ENCODE measurements around the gene ELMO3.
A peak's percentile ranks its signal among the peaks of the same experiment; 100 is the strongest.

Gene ELMO3

DNA sequence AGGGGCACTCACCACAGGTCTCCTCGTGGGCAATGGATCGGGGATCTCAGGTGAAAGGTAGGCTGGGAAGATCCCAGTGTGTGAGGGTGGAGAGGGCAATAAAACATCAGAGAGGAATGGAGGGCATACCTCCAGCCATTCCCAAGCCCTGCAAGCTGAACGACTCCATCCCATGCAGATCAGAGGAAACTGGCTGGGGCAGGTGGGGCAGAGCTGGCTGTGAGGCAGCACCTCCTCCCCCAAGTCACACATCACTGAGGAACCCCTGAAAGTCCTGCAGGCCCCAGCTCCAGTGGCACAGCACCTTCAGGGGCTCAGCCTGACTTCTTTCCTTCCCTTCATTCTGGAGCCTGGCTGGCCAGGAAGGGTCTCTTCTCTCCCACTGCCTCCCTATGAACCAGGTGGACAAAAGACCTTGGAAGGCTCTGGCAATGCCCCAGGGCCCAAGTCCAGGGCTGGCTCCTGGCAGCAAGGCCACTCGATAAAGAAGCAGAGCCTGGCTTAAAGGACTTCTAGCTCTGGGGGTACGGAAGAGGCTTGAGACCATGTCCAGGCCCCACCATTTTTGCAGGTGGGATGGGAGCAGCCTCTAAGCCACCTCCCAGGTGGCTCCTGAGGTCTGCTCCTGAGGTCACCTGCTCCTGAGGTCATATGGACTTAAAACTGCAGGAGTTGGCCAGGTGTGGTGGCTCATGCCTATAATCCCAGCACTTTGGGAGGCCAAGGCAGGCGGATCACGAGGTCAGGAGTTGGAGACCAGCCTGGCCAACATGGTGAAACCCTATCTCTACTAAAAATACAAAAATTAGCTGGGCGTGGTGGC lies 14.5 kb downstream of the ELMO3 start:
- Histone ChIP-seq H3K36me3 (no peaks in the 10 kb centered on the region), H3K4me3 (ENCODE audit: low read depth, low read length) (no peak overlapping the region), H3K4me1 (peaks cover 14% of the 10 kb centered on the region), H3K27me3 (no peaks in the 10 kb centered on the region), H3K9me3 (no peaks in the 10 kb centered on the region)
- TF ChIP-seq, protein P1, sequence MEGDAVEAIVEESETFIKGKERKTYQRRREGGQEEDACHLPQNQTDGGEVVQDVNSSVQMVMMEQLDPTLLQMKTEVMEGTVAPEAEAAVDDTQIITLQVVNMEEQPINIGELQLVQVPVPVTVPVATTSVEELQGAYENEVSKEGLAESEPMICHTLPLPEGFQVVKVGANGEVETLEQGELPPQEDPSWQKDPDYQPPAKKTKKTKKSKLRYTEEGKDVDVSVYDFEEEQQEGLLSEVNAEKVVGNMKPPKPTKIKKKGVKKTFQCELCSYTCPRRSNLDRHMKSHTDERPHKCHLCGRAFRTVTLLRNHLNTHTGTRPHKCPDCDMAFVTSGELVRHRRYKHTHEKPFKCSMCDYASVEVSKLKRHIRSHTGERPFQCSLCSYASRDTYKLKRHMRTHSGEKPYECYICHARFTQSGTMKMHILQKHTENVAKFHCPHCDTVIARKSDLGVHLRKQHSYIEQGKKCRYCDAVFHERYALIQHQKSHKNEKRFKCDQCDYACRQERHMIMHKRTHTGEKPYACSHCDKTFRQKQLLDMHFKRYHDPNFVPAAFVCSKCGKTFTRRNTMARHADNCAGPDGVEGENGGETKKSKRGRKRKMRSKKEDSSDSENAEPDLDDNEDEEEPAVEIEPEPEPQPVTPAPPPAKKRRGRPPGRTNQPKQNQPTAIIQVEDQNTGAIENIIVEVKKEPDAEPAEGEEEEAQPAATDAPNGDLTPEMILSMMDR (IDR thresholded peaks at IDR 0.05; ENCODE audit: low read depth, low read length): no peak
- no peak for DNase-seq

DNA sequence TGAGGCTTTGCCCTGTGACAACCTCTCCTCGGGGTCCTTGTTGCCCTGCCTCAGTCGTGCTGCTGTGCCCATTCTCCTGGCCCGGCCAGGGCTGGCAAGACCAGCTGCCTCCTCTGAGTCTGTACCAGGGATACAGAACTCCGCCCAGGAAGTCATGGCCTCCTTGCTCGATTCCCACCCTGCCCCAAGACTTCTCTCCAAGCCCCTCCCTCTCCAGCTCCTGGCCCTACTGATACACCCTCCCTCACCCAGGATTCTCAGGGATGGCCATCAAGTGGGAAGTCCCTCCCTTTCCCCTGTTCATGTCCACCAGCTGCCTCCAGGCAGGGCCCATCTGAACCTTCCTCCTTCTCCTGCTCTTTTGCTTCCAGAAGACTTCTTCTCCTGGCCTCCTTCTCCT lies 16.8 kb downstream of the ELMO3 start:
- Histone ChIP-seq H3K27me3 (no peaks in the 10 kb centered on the region), H3K4me1 (peaks cover 14% of the 10 kb centered on the region), H3K4me3 (ENCODE audit: low read depth, low read length) (no peak overlapping the region), H3K36me3 (no peaks in the 10 kb centered on the region), H3K9me3 (no peaks in the 10 kb centered on the region)
- no peak for DNase-seq
- TF ChIP-seq, protein P1 (IDR thresholded peaks at IDR 0.05; ENCODE audit: low read depth, low read length): no peak

DNA sequence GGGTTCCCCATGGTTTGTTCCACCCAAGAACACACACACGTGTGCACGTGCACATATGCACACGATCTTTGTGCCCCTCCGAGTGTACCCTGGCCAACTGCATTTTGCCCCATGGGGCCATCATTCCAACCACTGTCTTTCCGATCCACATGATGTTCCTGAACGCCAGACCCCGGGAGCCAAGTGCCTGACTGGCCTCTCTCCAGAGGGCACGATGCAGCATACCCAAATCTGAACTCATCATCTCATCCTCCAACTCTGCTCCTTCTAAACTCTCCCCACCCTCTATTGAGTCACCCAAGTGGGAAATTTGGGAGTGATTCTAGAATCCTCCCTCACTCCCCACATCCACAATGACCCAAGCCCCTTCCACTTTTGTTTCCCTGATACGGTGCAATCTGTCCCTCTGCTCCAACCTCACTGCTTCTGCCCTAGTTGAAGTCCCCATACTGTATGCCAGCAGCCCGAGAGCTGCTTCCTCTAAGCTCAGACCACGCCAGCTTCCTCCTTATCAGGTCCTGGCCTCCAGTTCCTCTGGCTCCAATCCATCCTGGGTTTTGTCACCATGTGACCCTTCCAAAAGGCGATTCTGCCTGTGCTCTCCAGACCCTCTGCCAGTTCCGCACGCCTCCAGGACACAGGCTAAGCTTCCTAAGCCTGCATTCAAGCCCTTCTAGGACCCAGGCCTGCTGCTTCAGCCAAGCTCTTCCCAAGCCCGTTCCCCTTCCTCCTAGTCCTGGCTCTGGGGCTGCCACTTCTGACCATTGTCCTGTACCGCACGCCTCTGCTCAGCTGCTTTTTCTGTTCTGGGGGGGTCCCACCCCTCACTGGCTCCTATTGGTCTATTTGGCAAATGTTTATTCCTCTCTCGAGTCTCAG lies 17.9 kb downstream of the ELMO3 start:
- Histone ChIP-seq H3K4me3 (ENCODE audit: low read depth, low read length) (no peak overlapping the region), H3K4me1 (peaks cover 14% of the 10 kb centered on the region), H3K36me3 (no peaks in the 10 kb centered on the region), H3K27me3 (no peaks in the 10 kb centered on the region), H3K9me3 (no peaks in the 10 kb centered on the region)
- DNase-seq: peak; percentile 82
- TF ChIP-seq, protein P1 (IDR thresholded peaks at IDR 0.05; ENCODE audit: low read depth, low read length): no peak

DNA sequence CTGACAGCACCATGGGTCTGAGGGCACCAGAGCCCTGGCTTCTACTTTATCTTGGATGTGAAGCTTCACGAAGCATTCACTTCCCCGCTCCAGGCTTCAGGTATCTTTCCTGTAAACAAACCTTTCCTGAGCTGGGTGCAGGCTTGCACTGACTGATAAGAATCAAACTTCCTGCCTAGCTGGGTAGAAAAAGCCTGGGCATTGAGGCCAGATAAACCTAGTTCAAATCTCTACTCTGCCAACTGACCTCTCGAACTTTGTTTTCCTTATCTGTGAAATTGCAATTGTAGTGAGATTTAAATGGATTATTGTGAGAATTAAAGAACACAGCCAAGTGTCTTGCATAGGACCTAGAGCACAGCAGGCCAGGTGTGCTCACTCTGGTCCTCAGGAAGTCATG lies 25.1 kb downstream of the ELMO3 start:
- no peaks in the 10 kb centered on the region; the same call in none of the 2 replicates for H3K4me1 ChIP-seq

GRCh38 chr16:67226295-67226803 lies 27.4 kb downstream of the ELMO3 start:
- DNase-seq: no peak
- Histone ChIP-seq H3K27me3 (no peaks in the 10 kb centered on the region), H3K36me3 (peaks cover 34% of the 10 kb centered on the region), H3K4me3 (ENCODE audit: low read depth, low read length) (peak overlapping the region; percentile 99), H3K9me3 (no peaks in the 10 kb centered on the region), H3K4me1 (no peaks in the 10 kb centered on the region; the same call in none of the 2 replicates)
- TF ChIP-seq, protein P1 (IDR thresholded peaks at IDR 0.05; ENCODE audit: low read depth, low read length): no peak

More for the DNA sequence above, 25.1 kb downstream of the ELMO3 start:
- Histone ChIP-seq H3K4me3 (ENCODE audit: low read depth, low read length) (no peak overlapping the region), H3K9me3 (no peaks in the 10 kb centered on the region), H3K36me3 (peaks cover 10% of the 10 kb centered on the region), H3K27me3 (no peaks in the 10 kb centered on the region)
- no peak for DNase-seq
- TF ChIP-seq, protein P1 (IDR thresholded peaks at IDR 0.05; ENCODE audit: low read depth, low read length): no peak

All from BE2C (cell line).